H9 (cell line): ENCODE data around the gene BEND5. TPM values are rescaled to one million over a fixed set of nuclear protein-coding genes. Genes with fewer than 3 reads are reported as not detected.

Experiments
- DNase-seq: peaks from one replicate; pipeline ENCODE4 v3.0.0-alpha.2; 2017
- H2AFZ ChIP-seq: one replicate; pipeline ENCODE4 v1.6.1; 2013; ENCODE audit warnings: mild to moderate bottlenecking, low read length, control low read depth, moderate library complexity
- H2AK5ac ChIP-seq: 2 replicates; pipeline ENCODE4 v1.6.1; 2013; ENCODE audit warnings: low read length, control low read depth, mixed read lengths; ENCODE audit not compliant: insufficient read length
- H2BK120ac ChIP-seq: one replicate; pipeline ENCODE4 v1.6.1; 2013; ENCODE audit warnings: low read depth, mild to moderate bottlenecking, low read length, control low read depth, inconsistent platforms; ENCODE audit not compliant: poor library complexity, severe bottlenecking
- H2BK12ac ChIP-seq: 2 replicates; pipeline ENCODE4 v1.6.1; 2013; ENCODE audit warnings: low read length, control low read depth, mixed read lengths, low read depth; ENCODE audit not compliant: insufficient read length
- H2BK15ac ChIP-seq: 2 replicates; pipeline ENCODE4 v1.6.1; 2013; ENCODE audit warnings: low read depth, low read length, control low read depth
- H2BK20ac ChIP-seq: one replicate; pipeline ENCODE4 v1.6.1; 2013; ENCODE audit warnings: low read depth, mild to moderate bottlenecking, low read length, control low read depth, inconsistent platforms; ENCODE audit not compliant: poor library complexity, severe bottlenecking
- H2BK5ac ChIP-seq: 2 replicates; pipeline ENCODE4 v1.6.1; 2013; ENCODE audit warnings: low read length, control low read depth, mixed read lengths; ENCODE audit not compliant: insufficient read length
- H3K14ac ChIP-seq: 2 replicates; pipeline ENCODE4 v1.6.1; 2013; ENCODE audit warnings: low read length, control low read depth; ENCODE audit not compliant: insufficient read depth
- H3K18ac ChIP-seq: 2 replicates; pipeline ENCODE4 v1.6.1; 2013; ENCODE audit warnings: low read depth, mild to moderate bottlenecking, mixed read lengths, low read length, control low read depth; ENCODE audit not compliant: insufficient read length
- H3K23ac ChIP-seq: 2 replicates; pipeline ENCODE4 v1.6.1; 2013; ENCODE audit warnings: low read length, control low read depth, mixed read lengths, low read depth; ENCODE audit not compliant: insufficient read length
- H3K23me2 ChIP-seq: 2 replicates; pipeline ENCODE4 v1.6.1; 2013; ENCODE audit warnings: low read depth, mild to moderate bottlenecking, mixed read lengths, low read length, control low read depth; ENCODE audit not compliant: insufficient read length, poor library complexity, severe bottlenecking
- H3K27ac ChIP-seq: 2 replicates; pipeline ENCODE4 v1.5.1; 2013; ENCODE audit warnings: low read length, control low read depth, mixed read lengths, low read depth; ENCODE audit not compliant: insufficient read length
- H3K27me3 ChIP-seq: 2 replicates; pipeline ENCODE4 v1.6.1; 2013; ENCODE audit warnings: low read length, control low read depth, inconsistent platforms; ENCODE audit not compliant: insufficient read depth
- H3K4ac ChIP-seq: 2 replicates; pipeline ENCODE4 v1.6.1; 2013; ENCODE audit warnings: low read depth, mild to moderate bottlenecking, control low read depth, inconsistent platforms, low read length, moderate library complexity
- H3K4me1 ChIP-seq: 2 replicates; pipeline ENCODE4 v1.6.1; 2013; ENCODE audit warnings: low read length, control low read depth, inconsistent platforms; ENCODE audit not compliant: insufficient read depth
- H3K4me2 ChIP-seq: 2 replicates; pipeline ENCODE4 v1.6.1; 2013; ENCODE audit warnings: low read length, control low read depth, mixed read lengths; ENCODE audit not compliant: insufficient read length, insufficient read depth
- H3K56ac ChIP-seq: 2 replicates; pipeline ENCODE4 v1.6.1; 2013; ENCODE audit warnings: low read depth, mild to moderate bottlenecking, mixed read lengths, low read length, control low read depth; ENCODE audit not compliant: insufficient read length
- H3K79me1 ChIP-seq: 2 replicates; pipeline ENCODE4 v1.6.1; 2013; ENCODE audit warnings: low read depth, mild to moderate bottlenecking, moderate library complexity, low read length, control low read depth, inconsistent platforms; ENCODE audit not compliant: insufficient read depth, poor library complexity, severe bottlenecking
- H3K79me2 ChIP-seq: 2 replicates; pipeline ENCODE4 v1.6.1; 2013; ENCODE audit warnings: low read length, control low read depth, inconsistent platforms; ENCODE audit not compliant: insufficient read depth
- H3K9ac ChIP-seq: 2 replicates; pipeline ENCODE4 v1.6.1; 2013; ENCODE audit warnings: low read length, control low read depth, mixed read lengths; ENCODE audit not compliant: insufficient read length; ENCODE audit errors: extremely low read depth
- H3K9me3 ChIP-seq: one replicate; pipeline ENCODE4 v1.6.1; 2013; ENCODE audit warnings: low read depth, low read length, inconsistent platforms; ENCODE audit not compliant: control insufficient read depth
- H3T11ph ChIP-seq: one replicate; pipeline ENCODE4 v1.6.1; 2013; ENCODE audit warnings: mild to moderate bottlenecking, low read length, control low read depth, inconsistent platforms
- H4K20me1 ChIP-seq: one replicate; pipeline ENCODE4 v1.6.1; 2013; ENCODE audit not compliant: control insufficient read depth, insufficient read length, insufficient read depth
- H4K5ac ChIP-seq: 2 replicates; pipeline ENCODE4 v1.6.1; 2013; ENCODE audit warnings: low read depth, mild to moderate bottlenecking, mixed read lengths, low read length, control low read depth; ENCODE audit not compliant: insufficient read length
- H4K8ac ChIP-seq: replicated peaks from 2 replicates; pipeline ENCODE4 v1.6.1; 2013; ENCODE audit warnings: low read length, control low read depth, mixed read lengths, low read depth; ENCODE audit not compliant: insufficient read length
- H4K91ac ChIP-seq: 2 replicates; pipeline ENCODE4 v1.6.1; 2013; ENCODE audit warnings: low read depth, mild to moderate bottlenecking, moderate library complexity, mixed read lengths, low read length, control low read depth; ENCODE audit not compliant: insufficient read length
- H3K27ac Mint-ChIP-seq, 3 experiments: 2 replicates in 2 of 3; 3 replicates in 1 of 3; pipeline ENCODE4 v1.8.0; 2020 to 2021; ENCODE audit warnings: mixed read lengths in 3 of 3, mild to moderate bottlenecking in 1 of 3, moderate library complexity in 1 of 3
- H3K27me3 Mint-ChIP-seq: 2 replicates; pipeline ENCODE4 v1.8.0; 2021; ENCODE audit warnings: low read depth, mild to moderate bottlenecking, moderate library complexity, mixed read lengths
- H3K36me3 Mint-ChIP-seq, 3 experiments: 2 replicates in 2 of 3; 3 replicates in 1 of 3; pipeline ENCODE4 v1.8.0; 2020 to 2021; ENCODE audit warnings: low read depth in 3 of 3, mixed read lengths in 3 of 3; ENCODE audit not compliant: insufficient read depth in 1 of 3
- H3K4me1 Mint-ChIP-seq, 2 experiments: 2 replicates each; pipeline ENCODE4 v1.8.0; 2020; ENCODE audit warnings: mixed read lengths in 2 of 2
- H3K4me3 Mint-ChIP-seq, 2 experiments: 2 replicates in 1 of 2; 3 replicates in 1 of 2; pipeline ENCODE4 v1.8.0; 2020 to 2021; ENCODE audit warnings: mild to moderate bottlenecking in 2 of 2, mixed read lengths in 2 of 2, moderate library complexity in 1 of 2
- H3K9me3 Mint-ChIP-seq, 2 experiments: 2 replicates in 1 of 2; 3 replicates in 1 of 2; pipeline ENCODE4 v1.8.0; 2020; ENCODE audit warnings: mild to moderate bottlenecking in 2 of 2, mixed read lengths in 2 of 2, moderate library complexity in 1 of 2
- CTCF ChIP-seq: fragments of 200-600 bp; sonication (generic); conservative IDR thresholded peaks from 3 replicates; pipeline ENCODE4 v1.8.0; 2021; ENCODE audit warnings: antibody characterized with exemption, mild to moderate bottlenecking
- WGBS: extraction: QIAGEN DNeasy Blood & Tissue Kit; methylation state at CpG from one replicate; pipeline ENCODE4 v1.1.7; 2013; ENCODE audit warnings: missing lambda C conversion rate, low lambda C conversion rate, mixed read lengths; ENCODE audit not compliant: insufficient read length; ENCODE audit errors: extremely low coverage; 5-methylcytosine and 5-hydroxymethylcytosine counted together
- total RNA-seq: library from RNA; stranded (reverse); gene quantifications from 2 replicates; pipeline ENCODE4 v1.2.1, GENCODE V29; 2021

BEND5 gene
- total RNA-seq, 1 experiment from 2014 or later, result 4.8 TPM

DNA sequence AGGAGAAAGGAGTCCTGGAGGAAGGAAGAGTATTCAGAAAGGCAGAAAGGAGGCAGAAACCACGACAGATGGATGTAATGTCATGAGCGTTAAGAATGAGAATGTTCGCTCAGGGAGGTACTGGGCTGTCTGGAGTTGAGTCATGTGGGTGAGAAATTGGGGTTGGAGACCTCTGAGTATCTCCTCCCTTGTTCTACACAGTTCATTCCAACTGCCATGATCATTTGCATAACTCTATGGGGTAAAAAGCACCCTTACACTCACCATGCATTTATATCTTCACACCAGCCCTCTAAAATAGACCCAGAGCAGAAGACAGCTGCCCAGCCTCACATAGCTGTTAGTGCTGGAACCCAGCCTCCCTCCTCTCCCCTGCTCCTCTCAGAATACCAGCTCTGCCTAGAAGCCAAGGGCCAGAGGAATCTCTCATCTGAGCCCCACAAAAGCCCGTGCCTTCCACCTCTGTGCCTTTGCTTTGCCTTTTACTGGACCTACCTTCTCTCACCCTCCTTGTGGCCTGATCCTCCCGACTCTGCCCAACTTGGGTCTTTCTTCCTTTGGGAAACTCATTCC lies 85.2 kb downstream of the BEND5 start:
- H2AFZ ChIP-seq, result no peak overlapping the region
- no peak overlapping the region for H3K27ac Mint-ChIP-seq
- no peaks in the 10 kb centered on the region for H4K20me1 ChIP-seq
- H3K27me3 ChIP-seq, result no peaks in the 10 kb centered on the region
- no peak overlapping the region for H3K27ac ChIP-seq
- H3K18ac ChIP-seq, result no peak overlapping the region
- no peak overlapping the region for H4K8ac ChIP-seq
- H2BK120ac ChIP-seq, result no peak overlapping the region
- no peak for DNase-seq
- H4K91ac ChIP-seq, result no peak overlapping the region
- no CpG with 5 or more reads among the region's 5 CpGs for WGBS
- no peak overlapping the region for H3K4me3 Mint-ChIP-seq
- H2BK15ac ChIP-seq, result no peak overlapping the region
- H3K36me3 Mint-ChIP-seq, result no peaks in the 10 kb centered on the region
- H4K5ac ChIP-seq, result no peak overlapping the region
- H2BK12ac ChIP-seq, result no peak overlapping the region
- peaks cover 5% of the 10 kb centered on the region; the same call in 1 of the 2 replicates for H3K27me3 Mint-ChIP-seq
- H2BK20ac ChIP-seq, result no peak overlapping the region
- H3K23ac ChIP-seq, result no peak overlapping the region
- no peak overlapping the region for H2AK5ac ChIP-seq
- no peak overlapping the region for H3T11ph ChIP-seq
- no peak overlapping the region for H3K4me2 ChIP-seq
- no peaks in the 10 kb centered on the region for H3K4me1 ChIP-seq
- H3K56ac ChIP-seq, result no peak overlapping the region
- H3K4ac ChIP-seq, result no peak overlapping the region
- no peaks in the 10 kb centered on the region for H3K23me2 ChIP-seq
- peak overlapping the region; percentile 41; the same call in 1 of the 2 replicates for H3K14ac ChIP-seq
- peaks cover 0 to 16% of the 10 kb centered on the region in 2 experiments; a peak in 3 of 4 replicates for H3K4me1 Mint-ChIP-seq
- no peaks in the 10 kb centered on the region for H3K79me1 ChIP-seq
- H2BK5ac ChIP-seq, result no peak overlapping the region
- H3K79me2 ChIP-seq, result no peaks in the 10 kb centered on the region
- H3K9me3 ChIP-seq, result no peaks in the 10 kb centered on the region
- H3K9ac ChIP-seq, result no peak overlapping the region
- H3K9me3 Mint-ChIP-seq, result no peaks in the 10 kb centered on the region; a peak in 1 of 5 replicates
- no peak for TF ChIP-seq CTCF
